Upper lobe of left lung (tissue), 6 donors: ENCODE results near the gene ITGA2. TPM values are rescaled to one million over a fixed set of nuclear protein-coding genes. Genes with fewer than 3 reads are reported as not detected.

ENCODE experiments used
- ATAC-seq, 2 donors: fragments of 200-7000 bp; cut with Tn5 transposase; one replicate each; pipeline ENCODE4 v1.9.1; 2022; ENCODE audit warnings: mild to moderate bottlenecking in 2 of 2, moderate library complexity in 2 of 2; ENCODE audit not compliant: low FRiP score in 2 of 2
- DNase-seq, 2 donors: peaks; one replicate each; pipeline ENCODE4 v3.0.0-alpha.2; 2019 to 2020
- H3K27ac ChIP-seq, 4 donors: fragments of 200-600 bp; sonication (generic); one replicate each; pipeline ENCODE4 v1.5.1; 2016 to 2019
- H3K27me3 ChIP-seq, 4 donors: fragments of 200-600 bp; sonication (generic); one replicate each; pipeline ENCODE4 v1.5.1; 2017 to 2019
- H3K36me3 ChIP-seq, 4 donors: fragments of 200-600 bp; sonication (generic); one replicate each; pipeline ENCODE4 v1.5.1; 2016 to 2019
- H3K4me1 ChIP-seq, 4 donors: fragments of 200-600 bp; sonication (generic); one replicate each; pipeline ENCODE4 v1.5.1; 2018 to 2019
- H3K4me3 ChIP-seq, 4 donors: fragments of 200-600 bp; sonication (generic); one replicate each; pipeline ENCODE4 v1.5.1; 2017 to 2019; ENCODE audit warnings: mild to moderate bottlenecking in 2 of 4, moderate library complexity in 1 of 4
- H3K9me3 ChIP-seq, 4 donors: fragments of 200-600 bp; sonication (generic); one replicate each; pipeline ENCODE4 v1.5.1; 2018 to 2019
- EP300 ChIP-seq, 4 donors: sonication (generic); formaldehyde crosslinking; IDR thresholded peaks; one replicate each; pipeline ENCODE4 v1.5.1; 2017; ENCODE audit warnings: antibody characterized with exemption in 4 of 4, control low read depth in 2 of 4
- POLR2A ChIP-seq, 4 donors: fragments of 450-650 bp; IDR thresholded peaks; one replicate each; pipeline ENCODE4 v1.5.1; 2016 to 2017; ENCODE audit warnings: antibody characterized with exemption in 4 of 4, mild to moderate bottlenecking in 2 of 4
- POLR2AphosphoS5 ChIP-seq, 2 donors: sonication (generic); formaldehyde crosslinking; IDR thresholded peaks; one replicate each; pipeline ENCODE4 v1.5.1; 2017; ENCODE audit warnings: antibody characterized with exemption in 2 of 2
- WGBS, 2 donors: methylation state at CpG; one replicate each; pipeline ENCODE4 v1.1.5; 2017 to 2018; 5-methylcytosine and 5-hydroxymethylcytosine counted together
- total RNA-seq, 6 donors: library from RNA; depleted of rRNA in 4 of 6; stranded (reverse); fragments of >200 nt in 4 of 6; gene quantifications; one replicate each; pipeline versions ENCODE4 v1.1.0 to v1.2.1, GENCODE V29; 2016 to 2021
- TF ChIP-seq, protein P1 (sequence below), 6 experiments: fragments of 450-650 bp in 4 of 6; fragments of 200-600 bp in 2 of 6; sonication (generic) in 2 of 6; IDR thresholded peaks; one replicate each; pipeline ENCODE4 v1.5.1; 2016 to 2019; ENCODE audit warnings: antibody characterized with exemption in 6 of 6
- donor health status: DM: no; HTN: no; CAD: no; lungs with moderate emphysema.
- donor health status: DM: no; HTN: yes; CAD: no; lungs with severe emphysema.

ITGA2 gene
- total RNA-seq, 6 donors from 2014 or later = 4.2 to 45.8 (median 13.7) TPM

DNA sequence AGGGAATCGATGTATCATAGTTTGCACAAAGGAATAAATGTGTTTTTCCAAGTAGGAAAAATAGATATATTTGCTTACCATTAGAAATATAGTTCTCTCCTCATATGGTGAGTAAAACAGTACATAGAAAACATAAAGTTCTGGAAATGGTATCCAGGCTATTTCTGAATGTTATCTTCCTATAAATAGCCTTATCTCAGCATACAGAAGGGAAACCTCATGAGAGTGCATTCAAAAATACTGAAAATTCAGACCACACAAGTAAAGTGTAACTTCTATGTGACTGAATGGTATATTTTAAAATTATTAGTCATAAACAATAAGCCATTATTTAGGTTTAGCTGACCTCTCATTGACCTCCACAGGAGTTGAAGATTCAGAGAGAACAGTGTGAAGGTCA lies 76.9 kb downstream of the ITGA2 start:
- H3K4me1 ChIP-seq = no peaks in the 10 kb centered on the region
- H3K4me3 ChIP-seq = no peak overlapping the region
- TF ChIP-seq POLR2A (IDR thresholded peaks at IDR 0.05) (no peak), POLR2AphosphoS5 (IDR thresholded peaks at IDR 0.05) (no peak), EP300 (IDR thresholded peaks at IDR 0.05) (no peak)
- TF ChIP-seq, protein P1, sequence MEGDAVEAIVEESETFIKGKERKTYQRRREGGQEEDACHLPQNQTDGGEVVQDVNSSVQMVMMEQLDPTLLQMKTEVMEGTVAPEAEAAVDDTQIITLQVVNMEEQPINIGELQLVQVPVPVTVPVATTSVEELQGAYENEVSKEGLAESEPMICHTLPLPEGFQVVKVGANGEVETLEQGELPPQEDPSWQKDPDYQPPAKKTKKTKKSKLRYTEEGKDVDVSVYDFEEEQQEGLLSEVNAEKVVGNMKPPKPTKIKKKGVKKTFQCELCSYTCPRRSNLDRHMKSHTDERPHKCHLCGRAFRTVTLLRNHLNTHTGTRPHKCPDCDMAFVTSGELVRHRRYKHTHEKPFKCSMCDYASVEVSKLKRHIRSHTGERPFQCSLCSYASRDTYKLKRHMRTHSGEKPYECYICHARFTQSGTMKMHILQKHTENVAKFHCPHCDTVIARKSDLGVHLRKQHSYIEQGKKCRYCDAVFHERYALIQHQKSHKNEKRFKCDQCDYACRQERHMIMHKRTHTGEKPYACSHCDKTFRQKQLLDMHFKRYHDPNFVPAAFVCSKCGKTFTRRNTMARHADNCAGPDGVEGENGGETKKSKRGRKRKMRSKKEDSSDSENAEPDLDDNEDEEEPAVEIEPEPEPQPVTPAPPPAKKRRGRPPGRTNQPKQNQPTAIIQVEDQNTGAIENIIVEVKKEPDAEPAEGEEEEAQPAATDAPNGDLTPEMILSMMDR (IDR thresholded peaks at IDR 0.05) = no peak
- no peak overlapping the region for H3K27ac ChIP-seq
- ATAC-seq (no peak), DNase-seq (no peak)
- H3K9me3 ChIP-seq = no peaks in the 10 kb centered on the region
- peaks cover 0 to 46% (median 0%) of the 10 kb centered on the region in 4 donors for H3K36me3 ChIP-seq
- H3K27me3 ChIP-seq = no peaks in the 10 kb centered on the region
- WGBS, 2 donors = 88 to 97% methylated on average over 1 of the region's 1 CpG

GRCh38 chr5:53067641-53068040 lies 78.5 kb downstream of the ITGA2 start:
- 0 to 45% methylated on average over 1 of the region's 1 CpG for WGBS, 2 donors

DNA sequence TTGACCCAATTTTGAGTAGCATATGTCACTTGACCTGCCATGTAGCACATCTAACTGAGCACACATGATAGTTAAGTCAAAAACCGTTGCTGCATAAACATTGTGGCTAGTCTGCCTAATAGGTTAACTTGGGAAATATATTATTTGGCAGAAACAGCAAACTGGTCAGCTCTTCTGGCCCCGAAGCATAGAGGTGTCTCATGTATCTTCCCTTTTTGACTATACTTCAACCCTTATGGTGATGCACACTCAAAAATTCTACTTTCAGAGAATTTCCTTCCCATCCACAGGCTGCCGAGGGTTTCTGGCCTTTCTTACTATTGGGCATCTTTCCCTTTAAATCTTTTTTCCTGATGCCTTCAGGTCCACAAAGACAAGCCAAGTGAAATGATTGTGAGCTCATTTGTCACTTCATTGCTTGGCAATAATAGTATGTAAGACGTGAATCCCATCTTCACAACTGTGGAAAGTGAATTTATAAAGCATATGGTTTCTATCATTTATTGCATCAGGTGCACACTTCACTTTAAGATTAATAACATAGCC lies 79.2 kb downstream of the ITGA2 start:
- DNase-seq (no peak), ATAC-seq (no peak)
- H3K9me3 ChIP-seq = no peaks in the 10 kb centered on the region
- H3K36me3 ChIP-seq = peaks cover 0 to 48% (median 2%) of the 10 kb centered on the region in 4 donors
- H3K4me3 ChIP-seq = no peak overlapping the region
- H3K27me3 ChIP-seq = no peaks in the 10 kb centered on the region
- no peak for TF ChIP-seq POLR2AphosphoS5 (IDR thresholded peaks at IDR 0.05)
- no peak for TF ChIP-seq POLR2A (IDR thresholded peaks at IDR 0.05)
- TF ChIP-seq EP300 (IDR thresholded peaks at IDR 0.05) = no peak
- TF ChIP-seq, protein P1 (IDR thresholded peaks at IDR 0.05) = no peak
- H3K27ac ChIP-seq = no peak overlapping the region
- no peaks in the 10 kb centered on the region for H3K4me1 ChIP-seq
- WGBS, 2 donors = 78 to 83% methylated on average over 4 of the region's 4 CpGs

More at GRCh38 chr5:53067641-53068040, 78.5 kb downstream of the ITGA2 start:
- no peak for ATAC-seq
- no peak overlapping the region for H3K27ac ChIP-seq
- peaks cover 0 to 43% (median 2%) of the 10 kb centered on the region in 4 donors for H3K36me3 ChIP-seq
- no peaks in the 10 kb centered on the region for H3K9me3 ChIP-seq
- H3K4me3 ChIP-seq = no peak overlapping the region
- TF ChIP-seq, protein P1 (IDR thresholded peaks at IDR 0.05) = no peak
- TF ChIP-seq EP300 (IDR thresholded peaks at IDR 0.05) (no peak), POLR2A (IDR thresholded peaks at IDR 0.05) (no peak), POLR2AphosphoS5 (IDR thresholded peaks at IDR 0.05) (no peak)
- H3K4me1 ChIP-seq = no peaks in the 10 kb centered on the region
- DNase-seq = no peak
- H3K27me3 ChIP-seq = no peaks in the 10 kb centered on the region

- Histone ChIP-seq H3K27me3 (no peaks in the 10 kb centered on the region), H3K27ac (no peak overlapping the region), H3K36me3 (peaks cover 0 to 53% (median 4%) of the 10 kb centered on the region in 4 donors), H3K9me3 (no peaks in the 10 kb centered on the region), H3K4me3 (no peak overlapping the region), H3K4me1 (no peaks in the 10 kb centered on the region)
- ATAC-seq (no peak), DNase-seq (no peak)
- 86 to 95% methylated on average over 5 of the region's 5 CpGs for WGBS, 2 donors
- no peak for TF ChIP-seq POLR2A (IDR thresholded peaks at IDR 0.05)
- TF ChIP-seq, protein P1 (IDR thresholded peaks at IDR 0.05) = no peak
These were observed 80.5 kb downstream of the ITGA2 start for GRCh38 chr5:53069626-53070025.

DNA sequence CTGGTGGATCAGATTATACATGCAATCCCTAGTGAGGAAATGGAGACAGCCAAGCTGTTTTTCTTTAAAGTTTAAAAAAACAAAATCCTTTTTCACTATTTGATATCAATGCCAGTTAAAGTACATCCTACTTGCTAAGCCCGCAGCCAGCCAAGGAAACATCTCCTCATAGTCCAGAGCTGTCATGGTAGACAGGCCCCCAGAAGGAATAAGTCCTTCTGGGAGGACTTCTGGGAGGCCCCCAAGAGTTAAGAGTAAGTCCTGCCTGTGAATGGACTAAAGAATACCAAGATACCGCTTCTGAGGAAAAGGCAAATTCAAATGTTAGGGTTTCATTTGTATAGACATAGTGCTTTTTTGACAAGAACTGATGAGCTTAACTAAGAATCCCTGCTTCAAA lies 82.1 kb downstream of the ITGA2 start:
- no peak for DNase-seq
- 87 to 93% methylated on average over 2 of the region's 2 CpGs for WGBS, 2 donors
- no peaks in the 10 kb centered on the region for H3K9me3 ChIP-seq
- no peaks in the 10 kb centered on the region for H3K4me1 ChIP-seq
- no peak overlapping the region for H3K27ac ChIP-seq
- TF ChIP-seq POLR2A (IDR thresholded peaks at IDR 0.05) (no peak), POLR2AphosphoS5 (IDR thresholded peaks at IDR 0.05) (no peak), EP300 (IDR thresholded peaks at IDR 0.05) (no peak)
- TF ChIP-seq, protein P1 (IDR thresholded peaks at IDR 0.05) = no peak
- no peak for ATAC-seq
- H3K27me3 ChIP-seq = no peaks in the 10 kb centered on the region
- H3K4me3 ChIP-seq = no peak overlapping the region
- peaks cover 0 to 68% (median 15%) of the 10 kb centered on the region in 4 donors for H3K36me3 ChIP-seq
